Measurements from ENCODE around the gene SUGT1.

- TF ChIP-seq, protein P1, sequence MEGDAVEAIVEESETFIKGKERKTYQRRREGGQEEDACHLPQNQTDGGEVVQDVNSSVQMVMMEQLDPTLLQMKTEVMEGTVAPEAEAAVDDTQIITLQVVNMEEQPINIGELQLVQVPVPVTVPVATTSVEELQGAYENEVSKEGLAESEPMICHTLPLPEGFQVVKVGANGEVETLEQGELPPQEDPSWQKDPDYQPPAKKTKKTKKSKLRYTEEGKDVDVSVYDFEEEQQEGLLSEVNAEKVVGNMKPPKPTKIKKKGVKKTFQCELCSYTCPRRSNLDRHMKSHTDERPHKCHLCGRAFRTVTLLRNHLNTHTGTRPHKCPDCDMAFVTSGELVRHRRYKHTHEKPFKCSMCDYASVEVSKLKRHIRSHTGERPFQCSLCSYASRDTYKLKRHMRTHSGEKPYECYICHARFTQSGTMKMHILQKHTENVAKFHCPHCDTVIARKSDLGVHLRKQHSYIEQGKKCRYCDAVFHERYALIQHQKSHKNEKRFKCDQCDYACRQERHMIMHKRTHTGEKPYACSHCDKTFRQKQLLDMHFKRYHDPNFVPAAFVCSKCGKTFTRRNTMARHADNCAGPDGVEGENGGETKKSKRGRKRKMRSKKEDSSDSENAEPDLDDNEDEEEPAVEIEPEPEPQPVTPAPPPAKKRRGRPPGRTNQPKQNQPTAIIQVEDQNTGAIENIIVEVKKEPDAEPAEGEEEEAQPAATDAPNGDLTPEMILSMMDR (conservative IDR thresholded peaks at IDR 0.05 in 1 of 2, IDR thresholded peaks at IDR 0.05 in 1 of 2; ENCODE audit: extremely low read depth in 1 of 2, insufficient read depth in 1 of 2, low read depth in 1 of 2, low read length in 2 of 2): no peak
- TF ChIP-seq EZH2 (IDR thresholded peaks at IDR 0.05; ENCODE audit: borderline replicate concordance, low read length): no peak
Observed at GRCh38 chr13:52686376-52686775, 33.7 kb downstream of the SUGT1 start.
